HEK293 (cell line): ENCODE data around the gene CITED4.
A peak's percentile ranks its signal among the peaks of the same experiment; 100 is the strongest.

ENCODE experiments used
- CTCF ChIA-PET: fragments of 350-600 bp; formaldehyde crosslinking; extraction: SDS; loops from one replicate; lab custom pipeline; 2021; ENCODE audit warnings: antibody characterized with exemption; lab: Yijun Ruan, JAX
- POLR2A ChIA-PET: fragments of 300-600 bp; formaldehyde crosslinking; extraction: SDS; loops from one replicate; lab custom pipeline; 2020; ENCODE audit warnings: antibody characterized with exemption, inconsistent platforms; lab: Yijun Ruan, JAX
- H3K27ac ChIP-seq: fragments of 200-500 bp; sonication (Bioruptor generic); 2 replicates; pipeline ENCODE4 v1.5.1; 2014; ENCODE audit warnings: low read depth, low read length, control low read depth, inconsistent platforms; ENCODE audit errors: extremely low read depth
- H3K36me3 ChIP-seq, 2 experiments: fragments of 200-500 bp in 1 of 2; sonication (Bioruptor generic) in 1 of 2; 1 replicate in 1 of 2; 2 replicates in 1 of 2; pipeline ENCODE4 v1.5.1; 2014 to 2017; ENCODE audit warnings: inconsistent platforms in 2 of 2, low read length in 2 of 2; ENCODE audit not compliant: control insufficient read depth in 2 of 2, insufficient read depth in 1 of 2
- H3K4me1 ChIP-seq: fragments of 200-500 bp; sonication (Bioruptor generic); 2 replicates; pipeline ENCODE4 v1.5.1; 2014; ENCODE audit warnings: mild to moderate bottlenecking, low read length, inconsistent platforms; ENCODE audit not compliant: control insufficient read depth, insufficient read depth
- H3K4me3 ChIP-seq: 2 replicates; pipeline ENCODE4 v1.5.1; 2011; ENCODE audit warnings: low read depth, mild to moderate bottlenecking, control low read depth, low read length, moderate library complexity
- H3K9me3 ChIP-seq: fragments of 200-500 bp; sonication (Bioruptor generic); 2 replicates; pipeline ENCODE4 v1.5.1; 2014; ENCODE audit warnings: low read depth, low read length, inconsistent platforms; ENCODE audit not compliant: control insufficient read depth, insufficient read depth
- CTCF ChIP-seq: fragments of 450-650 bp; formaldehyde crosslinking; IDR thresholded peaks from 2 replicates; pipeline ENCODE4 v1.5.1; 2016; ENCODE audit warnings: missing biosample characterization, missing genetic modification characterization
- INSM2 ChIP-seq: fragments of 450-650 bp; formaldehyde crosslinking; IDR thresholded peaks from 2 replicates; pipeline ENCODE4 v1.5.1; 2016; ENCODE audit warnings: missing biosample characterization, missing genetic modification characterization
- KLF10 ChIP-seq: fragments of 450-650 bp; IDR thresholded peaks from 2 replicates; pipeline ENCODE4 v1.5.1; 2018; ENCODE audit warnings: missing biosample characterization, mild to moderate bottlenecking, missing genetic modification characterization
- WT1 ChIP-seq: fragments of 450-650 bp; formaldehyde crosslinking; IDR thresholded peaks from 2 replicates; pipeline ENCODE4 v1.5.1; 2016; ENCODE audit warnings: missing biosample characterization, missing genetic modification characterization
- ZBTB17 ChIP-seq: fragments of 450-650 bp; formaldehyde crosslinking; IDR thresholded peaks from 2 replicates; pipeline ENCODE4 v1.5.1; 2016; ENCODE audit warnings: missing biosample characterization, missing genetic modification characterization
- ZBTB20 ChIP-seq: fragments of 450-650 bp; formaldehyde crosslinking; IDR thresholded peaks from 2 replicates; pipeline ENCODE4 v1.5.1; 2016; ENCODE audit warnings: missing biosample characterization, missing genetic modification characterization
- ZBTB7A ChIP-seq: fragments of 450-650 bp; formaldehyde crosslinking; IDR thresholded peaks from 2 replicates; pipeline ENCODE4 v1.5.1; 2016; ENCODE audit warnings: low read depth, missing biosample characterization, missing genetic modification characterization
- ZFP41 ChIP-seq: fragments of 450-650 bp; formaldehyde crosslinking; IDR thresholded peaks from 2 replicates; pipeline ENCODE4 v1.5.1; 2016; ENCODE audit warnings: missing biosample characterization, missing genetic modification characterization, borderline replicate concordance
- ZNF112 ChIP-seq: fragments of 450-650 bp; formaldehyde crosslinking; IDR thresholded peaks from 2 replicates; pipeline ENCODE4 v1.5.0; 2017; ENCODE audit warnings: missing biosample characterization, missing genetic modification characterization
- ZNF184 ChIP-seq: fragments of 450-650 bp; IDR thresholded peaks from 2 replicates; pipeline ENCODE4 v1.5.1; 2018; ENCODE audit warnings: missing biosample characterization, mild to moderate bottlenecking, missing genetic modification characterization
- ZNF223 ChIP-seq: fragments of 450-650 bp; formaldehyde crosslinking; IDR thresholded peaks from 2 replicates; pipeline ENCODE4 v1.5.1; 2016; ENCODE audit warnings: missing biosample characterization, missing genetic modification characterization
- ZNF266 ChIP-seq: fragments of 450-650 bp; formaldehyde crosslinking; IDR thresholded peaks from 2 replicates; pipeline ENCODE4 v1.5.1; 2016; ENCODE audit warnings: missing biosample characterization, missing genetic modification characterization, low read depth
- ZNF302 ChIP-seq: fragments of 450-650 bp; formaldehyde crosslinking; IDR thresholded peaks from 2 replicates; pipeline ENCODE4 v1.5.1; 2016; ENCODE audit warnings: missing biosample characterization, missing genetic modification characterization, low read depth
- ZNF398 ChIP-seq: fragments of 450-650 bp; formaldehyde crosslinking; IDR thresholded peaks from 2 replicates; pipeline ENCODE4 v1.5.1; 2017; ENCODE audit warnings: missing biosample characterization, missing genetic modification characterization
- ZNF645 ChIP-seq: fragments of 450-650 bp; formaldehyde crosslinking; IDR thresholded peaks from 2 replicates; pipeline ENCODE4; 2016; ENCODE audit warnings: missing biosample characterization, missing genetic modification characterization
- ZNF670 ChIP-seq: fragments of 450-650 bp; formaldehyde crosslinking; IDR thresholded peaks from 2 replicates; pipeline ENCODE4 v1.5.1; 2016; ENCODE audit warnings: missing biosample characterization, missing genetic modification characterization, low read depth
- ZSCAN5A ChIP-seq: fragments of 450-650 bp; formaldehyde crosslinking; IDR thresholded peaks from 2 replicates; pipeline ENCODE4 v1.5.1; 2016; ENCODE audit warnings: missing biosample characterization, missing genetic modification characterization

Gene CITED4

GRCh38 chr1:40837601-40838000 is 24.6 kb downstream of the CITED4 start:
- no peak overlapping the region for H3K27ac ChIP-seq
- no peak for TF ChIP-seq WT1
- no peak for TF ChIP-seq ZBTB7A
- TF ChIP-seq ZNF223 = no peak
- TF ChIP-seq ZSCAN5A (tag by site-specific recombination) = no peak
- TF ChIP-seq, all 188 proteins: peak for 0
- no peaks in the 10 kb centered on the region for H3K36me3 ChIP-seq
- no peak overlapping the region for H3K4me3 ChIP-seq
- no peaks in the 10 kb centered on the region for H3K4me1 ChIP-seq
- CTCF ChIA-PET = no interaction called here
- no peaks in the 10 kb centered on the region for H3K9me3 ChIP-seq
- POLR2A ChIA-PET = no interaction called here

GRCh38 chr1:40836283-40836682 is 25.9 kb downstream of the CITED4 start:
- H3K36me3 ChIP-seq = no peaks in the 10 kb centered on the region
- TF ChIP-seq ZFP41 (no peak), ZBTB17 (tag by site-specific recombination) (peak; percentile 54; the same call in 1 of the 2 replicates)
- TF ChIP-seq, all 188 proteins: peak for 1
- no peaks in the 10 kb centered on the region for H3K4me1 ChIP-seq
- no peaks in the 10 kb centered on the region for H3K9me3 ChIP-seq
- POLR2A ChIA-PET = no interaction called here
- H3K4me3 ChIP-seq = no peak overlapping the region
- H3K27ac ChIP-seq = no peak overlapping the region
- CTCF ChIA-PET = interaction anchor here (1.4 kb wide), 1 partner anchor 13 kb away, joined by 4 read pairs; no protein-coding TSS in a partner anchor

GRCh38 chr1:40834968-40835545 is 27.1 kb downstream of the CITED4 start:
- ChIA-PET POLR2A (no interaction called here), CTCF (no interaction called here)
- no peaks in the 10 kb centered on the region for H3K36me3 ChIP-seq
- no peak overlapping the region for H3K4me3 ChIP-seq
- H3K4me1 ChIP-seq = no peaks in the 10 kb centered on the region
- TF ChIP-seq ZNF302 (tag by site-specific recombination) = no peak
- TF ChIP-seq ZBTB7A = no peak
- no peak for TF ChIP-seq ZNF645 (tag by site-specific recombination)
- no peak for TF ChIP-seq KLF10 (tag by site-specific recombination)
- no peak for TF ChIP-seq ZNF112 (tag by site-specific recombination)
- TF ChIP-seq ZNF184 (tag by site-specific recombination) = no peak
- no peak for TF ChIP-seq ZSCAN5A (tag by site-specific recombination)
- no peak for TF ChIP-seq ZBTB20 (tag by site-specific recombination)
- H3K27ac ChIP-seq = no peak overlapping the region
- no peaks in the 10 kb centered on the region for H3K9me3 ChIP-seq

- POLR2A ChIA-PET = interaction anchor here (0.6 kb wide), 1 partner anchor 41 kb away, joined by 12 read pairs; no protein-coding TSS in a partner anchor
- Histone ChIP-seq H3K36me3 (no peaks in the 10 kb centered on the region), H3K4me3 (no peak overlapping the region), H3K4me1 (no peaks in the 10 kb centered on the region), H3K9me3 (no peaks in the 10 kb centered on the region), H3K27ac (no peak overlapping the region)
- CTCF ChIA-PET = interaction anchor here (0.6 to 1.3 kb wide), 3 partner anchors 14 to 618 kb away, joined by 3 to 4 read pairs (median 3); no protein-coding TSS in a partner anchor
- TF ChIP-seq ZFP41 (no peak), INSM2 (tag by site-specific recombination) (no peak), ZNF266 (no peak), ZNF398 (tag by site-specific recombination) (no peak), ZNF670 (no peak), CTCF (no peak)
These were observed 28.2 kb downstream of the CITED4 start for GRCh38 chr1:40833979-40834378.
